ENCODE data around the gene TIPIN.

TIPIN gene

GRCh38 chr15:66298803-66299251, 57.7 kb downstream of the TIPIN start:
- no peak for TF ChIP-seq TAF1 (IDR thresholded peaks at IDR 0.05; ENCODE audit: borderline replicate concordance, insufficient read depth, low read length)
- no peak for TF ChIP-seq POLR2AphosphoS5 (IDR thresholded peaks at IDR 0.05; ENCODE audit: low read depth, low read length)
- TF ChIP-seq REST (IDR thresholded peaks at IDR 0.05; ENCODE audit: insufficient read depth in 1 of 2, low read depth in 2 of 2, low read length in 2 of 2) = no peak
- TF ChIP-seq FOXP2 (optimal IDR thresholded peaks at IDR 0.05; ENCODE audit: borderline replicate concordance, extremely low read depth, extremely low read length, insufficient read depth) = no peak
- no peak for TF ChIP-seq SIN3A (IDR thresholded peaks at IDR 0.05; ENCODE audit: borderline replicate concordance, insufficient read depth, low read length)

DNA sequence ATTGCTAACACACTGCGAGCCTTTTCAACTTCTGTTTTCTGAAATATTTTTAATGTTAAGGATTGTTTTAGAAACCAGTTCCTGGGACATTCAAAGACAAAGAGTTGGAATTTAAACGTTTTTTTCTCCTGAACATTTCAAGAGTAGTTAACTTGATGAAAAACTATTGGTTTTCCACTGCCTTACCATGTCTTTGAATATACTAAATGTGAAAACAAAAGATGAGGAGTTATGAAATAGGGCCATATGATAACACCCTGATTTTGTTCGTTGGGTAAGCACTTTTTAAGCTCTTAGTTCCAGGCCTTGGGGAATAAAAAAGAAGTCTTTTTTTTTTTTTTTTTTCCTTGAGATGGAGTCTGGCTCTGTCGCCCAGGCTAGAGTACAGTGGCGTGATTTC, 60.3 kb downstream of the TIPIN start:
- no peak for TF ChIP-seq TAF1 (IDR thresholded peaks at IDR 0.05; ENCODE audit: borderline replicate concordance, insufficient read depth, low read length)
- TF ChIP-seq SIN3A (IDR thresholded peaks at IDR 0.05; ENCODE audit: borderline replicate concordance, insufficient read depth, low read length) = no peak
- no peak for TF ChIP-seq POLR2AphosphoS5 (IDR thresholded peaks at IDR 0.05; ENCODE audit: low read depth, low read length)
- TF ChIP-seq FOXP2 (optimal IDR thresholded peaks at IDR 0.05; ENCODE audit: borderline replicate concordance, extremely low read depth, extremely low read length, insufficient read depth) = no peak
- no peak for TF ChIP-seq REST (IDR thresholded peaks at IDR 0.05; ENCODE audit: insufficient read depth in 1 of 2, low read depth in 2 of 2, low read length in 2 of 2)

DNA sequence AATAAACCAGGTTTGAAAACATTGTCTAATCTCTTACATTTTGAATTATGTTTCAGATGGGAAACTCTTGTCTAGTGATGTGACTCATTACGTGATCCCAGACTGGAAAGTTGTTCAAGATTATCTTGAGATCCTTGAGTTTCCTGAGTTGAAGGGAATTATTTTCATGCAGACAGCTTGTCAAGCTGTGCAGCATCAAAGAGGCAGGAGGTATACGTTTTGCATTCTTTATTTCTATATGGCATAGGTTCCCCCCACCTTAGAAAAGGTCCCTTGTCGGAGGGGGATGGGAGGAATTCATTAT, 61.6 kb downstream of the TIPIN start:
- TF ChIP-seq TAF1 (IDR thresholded peaks at IDR 0.05; ENCODE audit: borderline replicate concordance, insufficient read depth, low read length) (no peak), SIN3A (IDR thresholded peaks at IDR 0.05; ENCODE audit: borderline replicate concordance, insufficient read depth, low read length) (no peak), POLR2AphosphoS5 (IDR thresholded peaks at IDR 0.05; ENCODE audit: low read depth, low read length) (no peak), REST (IDR thresholded peaks at IDR 0.05; ENCODE audit: insufficient read depth in 1 of 2, low read depth in 2 of 2, low read length in 2 of 2) (no peak), FOXP2 (optimal IDR thresholded peaks at IDR 0.05; ENCODE audit: borderline replicate concordance, extremely low read depth, extremely low read length, insufficient read depth) (no peak)

DNA sequence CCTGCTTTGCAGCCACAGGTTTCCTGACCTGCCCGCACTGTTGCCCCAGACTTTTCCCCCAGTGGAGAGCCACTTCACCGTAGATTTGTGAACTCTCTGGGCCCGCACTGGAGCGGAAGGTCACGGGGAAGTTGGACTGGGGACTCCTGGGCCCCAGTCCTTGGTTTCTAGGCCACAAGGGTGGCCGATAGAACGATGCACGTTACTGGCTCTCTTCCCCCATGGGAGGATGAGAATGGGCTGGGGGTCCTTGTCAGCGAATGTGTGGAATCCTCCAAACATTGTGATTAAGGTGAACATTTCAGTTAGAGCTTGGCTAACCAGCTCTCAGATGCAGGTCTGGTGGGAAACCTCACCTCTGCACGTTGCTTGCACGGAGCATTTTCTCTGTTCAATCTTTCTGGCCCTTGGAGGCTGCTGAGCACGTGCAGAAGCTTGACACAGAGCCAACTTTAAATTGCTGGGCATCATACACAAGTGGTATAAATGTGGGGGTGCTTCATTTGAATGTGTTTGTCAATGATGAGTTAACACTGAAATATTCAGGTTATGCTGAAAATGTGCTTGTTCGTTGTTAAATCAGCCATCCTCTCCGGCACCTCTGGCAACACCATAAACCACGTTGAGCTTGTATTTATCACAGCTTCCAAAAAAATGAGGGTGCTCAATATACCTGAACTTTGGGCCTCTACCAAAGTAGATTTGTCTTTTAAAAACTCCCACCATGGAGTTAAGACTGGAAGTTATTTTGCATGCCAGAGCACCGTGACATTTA, 62.1 kb downstream of the TIPIN start:
- TF ChIP-seq FOXP2 (optimal IDR thresholded peaks at IDR 0.05; ENCODE audit: borderline replicate concordance, extremely low read depth, extremely low read length, insufficient read depth) = no peak
- TF ChIP-seq POLR2AphosphoS5 (IDR thresholded peaks at IDR 0.05; ENCODE audit: low read depth, low read length) = no peak
- no peak; the same call in 1 of the 2 replicates for TF ChIP-seq SIN3A (IDR thresholded peaks at IDR 0.05; ENCODE audit: borderline replicate concordance, insufficient read depth, low read length)
- no peak for TF ChIP-seq TAF1 (IDR thresholded peaks at IDR 0.05; ENCODE audit: borderline replicate concordance, insufficient read depth, low read length)
- no peak for TF ChIP-seq REST (IDR thresholded peaks at IDR 0.05; ENCODE audit: insufficient read depth in 1 of 2, low read depth in 2 of 2, low read length in 2 of 2)

Data from PFSK-1 (cell line).